ENCODE data around the gene ARHGAP8. TPM values are rescaled to one million over a fixed set of nuclear protein-coding genes. Genes with fewer than 3 reads are reported as not detected.
"Not testable (repeated sequence)": the region's sequence is repeated elsewhere in the genome, so short reads cannot be mapped to it uniquely, and the experiment has no call there.

The ARHGAP8 gene
- total RNA-seq, 3 donors from 2014 or later (not counting 1 experiment from before 2014, with no cell fraction given), result 23.6 to 32.6 (median 26.5) TPM

GRCh38 chr22:44847892-44848291 is 95.5 kb downstream of the ARHGAP8 start:
- no peak overlapping the region for H3K4me3 Mint-ChIP-seq
- ATAC-seq, result no peak

GRCh38 chr22:44848296-44848741 is 95.9 kb downstream of the ARHGAP8 start:
- no peaks in the 10 kb centered on the region for H3K4me1 Mint-ChIP-seq
- 88% methylated on average over 14 of the region's 14 CpGs for WGBS (ENCODE audit: insufficient coverage)
- no peak for ATAC-seq

More at GRCh38 chr22:44847892-44848291, 95.5 kb downstream of the ARHGAP8 start:
- H3K27me3 Mint-ChIP-seq (ENCODE audit: low read depth in 2 of 2), result no peaks in the 10 kb centered on the region
- Histone ChIP-seq H3K36me3 (ENCODE audit: control insufficient read depth, insufficient read depth, low read length) (no peaks in the 10 kb centered on the region), H3K27ac (ENCODE audit: low read length) (no peak overlapping the region), H3K27me3 (ENCODE audit: control insufficient read depth, insufficient read depth, low read length) (no peaks in the 10 kb centered on the region), H3K4me3 (ENCODE audit: low read length) (no peak overlapping the region), H3K9me3 (ENCODE audit: control insufficient read depth, insufficient read depth, low read length) (peaks cover 4% of the 10 kb centered on the region), H3K4me1 (ENCODE audit: control insufficient read depth, insufficient read depth, low read length) (no peaks in the 10 kb centered on the region)
- WGBS (ENCODE audit: insufficient coverage), result 94% methylated on average over 18 of the region's 18 CpGs
- intact Hi-C loops (cut with micrococcal nuclease), result no loop called here
- H3K9me3 Mint-ChIP-seq, result no peaks in the 10 kb centered on the region
- TF ChIP-seq, protein P1, sequence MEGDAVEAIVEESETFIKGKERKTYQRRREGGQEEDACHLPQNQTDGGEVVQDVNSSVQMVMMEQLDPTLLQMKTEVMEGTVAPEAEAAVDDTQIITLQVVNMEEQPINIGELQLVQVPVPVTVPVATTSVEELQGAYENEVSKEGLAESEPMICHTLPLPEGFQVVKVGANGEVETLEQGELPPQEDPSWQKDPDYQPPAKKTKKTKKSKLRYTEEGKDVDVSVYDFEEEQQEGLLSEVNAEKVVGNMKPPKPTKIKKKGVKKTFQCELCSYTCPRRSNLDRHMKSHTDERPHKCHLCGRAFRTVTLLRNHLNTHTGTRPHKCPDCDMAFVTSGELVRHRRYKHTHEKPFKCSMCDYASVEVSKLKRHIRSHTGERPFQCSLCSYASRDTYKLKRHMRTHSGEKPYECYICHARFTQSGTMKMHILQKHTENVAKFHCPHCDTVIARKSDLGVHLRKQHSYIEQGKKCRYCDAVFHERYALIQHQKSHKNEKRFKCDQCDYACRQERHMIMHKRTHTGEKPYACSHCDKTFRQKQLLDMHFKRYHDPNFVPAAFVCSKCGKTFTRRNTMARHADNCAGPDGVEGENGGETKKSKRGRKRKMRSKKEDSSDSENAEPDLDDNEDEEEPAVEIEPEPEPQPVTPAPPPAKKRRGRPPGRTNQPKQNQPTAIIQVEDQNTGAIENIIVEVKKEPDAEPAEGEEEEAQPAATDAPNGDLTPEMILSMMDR (IDR thresholded peaks at IDR 0.05), result no peak
- no peak overlapping the region for H3K27ac Mint-ChIP-seq
- DNase-seq, result no peak
- no peaks in the 10 kb centered on the region for H3K4me1 Mint-ChIP-seq
- H3K36me3 Mint-ChIP-seq, result peaks cover 8% of the 10 kb centered on the region

DNA sequence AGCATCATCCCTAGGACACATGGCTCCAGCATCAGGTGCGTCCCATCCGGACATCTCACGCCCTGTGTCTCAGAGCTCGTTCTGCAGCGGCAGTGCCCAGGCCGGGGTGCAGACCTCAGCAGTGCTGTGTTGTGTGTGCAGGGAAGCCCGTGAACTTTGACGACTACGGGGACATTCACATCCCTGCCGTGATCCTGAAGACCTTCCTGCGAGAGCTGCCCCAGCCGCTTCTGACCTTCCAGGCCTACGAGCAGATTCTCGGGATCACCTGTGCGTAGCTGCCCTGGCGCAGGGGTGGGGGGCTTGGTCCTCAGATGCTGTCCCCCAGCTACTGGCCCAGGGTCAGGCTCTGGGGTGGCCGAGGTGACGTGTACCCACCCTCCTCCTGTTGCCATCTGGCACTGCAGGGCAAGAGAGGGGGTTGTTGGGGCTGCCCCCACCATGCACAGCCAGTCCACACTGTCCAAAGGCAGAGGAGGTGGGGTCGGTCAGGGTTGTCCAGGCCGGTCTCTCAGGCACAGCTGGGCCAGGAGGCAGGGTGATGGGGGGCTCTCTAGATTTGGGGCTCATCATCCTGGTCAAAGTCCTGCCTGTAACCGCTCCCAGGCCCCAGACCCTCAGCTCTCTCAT is 96.5 kb downstream of the ARHGAP8 start:
- no peak overlapping the region for H3K27ac ChIP-seq (ENCODE audit: low read length)
- H3K9me3 Mint-ChIP-seq, result no peaks in the 10 kb centered on the region
- H3K4me1 Mint-ChIP-seq, result no peaks in the 10 kb centered on the region
- 93% methylated on average over 21 of the region's 21 CpGs for WGBS (ENCODE audit: insufficient coverage)
- H3K4me1 ChIP-seq (ENCODE audit: control insufficient read depth, insufficient read depth, low read length), result no peaks in the 10 kb centered on the region
- H3K36me3 ChIP-seq (ENCODE audit: control insufficient read depth, insufficient read depth, low read length), result no peaks in the 10 kb centered on the region
- no peaks in the 10 kb centered on the region for H3K27me3 ChIP-seq (ENCODE audit: control insufficient read depth, insufficient read depth, low read length)
- no peak overlapping the region for H3K4me3 Mint-ChIP-seq
- H3K27me3 Mint-ChIP-seq (ENCODE audit: low read depth in 2 of 2), result no peaks in the 10 kb centered on the region
- TF ChIP-seq, protein P1 (IDR thresholded peaks at IDR 0.05), result no peak
- intact Hi-C loops (cut with micrococcal nuclease), result no loop called here
- peaks cover 4% of the 10 kb centered on the region for H3K9me3 ChIP-seq (ENCODE audit: control insufficient read depth, insufficient read depth, low read length)
- H3K4me3 ChIP-seq (ENCODE audit: low read length), result no peak overlapping the region
- H3K27ac Mint-ChIP-seq, result no peak overlapping the region
- H3K36me3 Mint-ChIP-seq, result peaks cover 8% of the 10 kb centered on the region
- DNase-seq (no peak), ATAC-seq (no peak)

More at GRCh38 chr22:44848296-44848741, 95.9 kb downstream of the ARHGAP8 start:
- Mint-ChIP-seq H3K27ac (no peak overlapping the region), H3K4me3 (no peak overlapping the region), H3K27me3 (ENCODE audit: low read depth in 2 of 2) (no peaks in the 10 kb centered on the region), H3K36me3 (peaks cover 8% of the 10 kb centered on the region), H3K9me3 (no peaks in the 10 kb centered on the region)
- no peaks in the 10 kb centered on the region for H3K4me1 ChIP-seq (ENCODE audit: control insufficient read depth, insufficient read depth, low read length)
- no peak for DNase-seq
- TF ChIP-seq, protein P1 (IDR thresholded peaks at IDR 0.05), result no peak
- H3K36me3 ChIP-seq (ENCODE audit: control insufficient read depth, insufficient read depth, low read length), result no peaks in the 10 kb centered on the region
- H3K9me3 ChIP-seq (ENCODE audit: control insufficient read depth, insufficient read depth, low read length), result peaks cover 4% of the 10 kb centered on the region
- H3K27me3 ChIP-seq (ENCODE audit: control insufficient read depth, insufficient read depth, low read length), result no peaks in the 10 kb centered on the region
- H3K4me3 ChIP-seq (ENCODE audit: low read length), result no peak overlapping the region
- H3K27ac ChIP-seq (ENCODE audit: low read length), result no peak overlapping the region
- intact Hi-C loops (cut with micrococcal nuclease), result no loop called here

DNA sequence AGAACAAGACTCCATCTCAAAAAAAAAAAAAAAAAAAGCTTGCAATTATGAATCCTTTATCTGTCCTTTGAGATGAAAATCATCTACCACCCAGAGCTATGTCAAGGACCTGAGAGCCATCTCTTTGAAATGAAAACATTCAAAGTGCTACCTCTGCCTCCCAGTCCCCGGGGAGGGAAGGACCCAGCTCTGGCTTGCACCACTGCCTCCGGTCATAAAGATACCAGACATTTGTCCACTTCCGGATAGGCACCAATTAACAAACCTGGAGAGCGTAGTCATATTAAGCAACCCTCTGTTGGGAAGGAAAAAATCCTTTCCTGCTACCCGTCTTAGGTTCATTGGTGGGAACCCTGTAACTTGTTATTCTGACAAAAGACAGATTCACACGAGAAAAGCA is 98.6 kb downstream of the ARHGAP8 start:
- no peak overlapping the region for H3K4me3 Mint-ChIP-seq

GRCh38 chr22:44854641-44855040 is 102.3 kb downstream of the ARHGAP8 start:
- ATAC-seq; H3K4me3 Mint-ChIP-seq; H3K27me3 ChIP-seq (ENCODE audit: control insufficient read depth, insufficient read depth, low read length); H3K9me3 Mint-ChIP-seq; H3K27ac ChIP-seq (ENCODE audit: low read length); H3K9me3 ChIP-seq (ENCODE audit: control insufficient read depth, insufficient read depth, low read length); H3K4me1 Mint-ChIP-seq; H3K4me1 ChIP-seq (ENCODE audit: control insufficient read depth, insufficient read depth, low read length); H3K27me3 Mint-ChIP-seq (ENCODE audit: low read depth in 2 of 2); H3K27ac Mint-ChIP-seq; intact Hi-C loops (cut with micrococcal nuclease); DNase-seq; H3K36me3 ChIP-seq (ENCODE audit: control insufficient read depth, insufficient read depth, low read length); H3K36me3 Mint-ChIP-seq; H3K4me3 ChIP-seq (ENCODE audit: low read length): not testable (repeated sequence)
- 94% methylated on average over 8 of the region's 8 CpGs for WGBS (ENCODE audit: insufficient coverage)

More for the DNA sequence above, 98.6 kb downstream of the ARHGAP8 start:
- 95% methylated on average over 5 of the region's 6 CpGs for WGBS (ENCODE audit: insufficient coverage)
- TF ChIP-seq, protein P1 (IDR thresholded peaks at IDR 0.05), result no peak
- no peaks in the 10 kb centered on the region for H3K9me3 ChIP-seq (ENCODE audit: control insufficient read depth, insufficient read depth, low read length)
- H3K4me3 ChIP-seq (ENCODE audit: low read length), result no peak overlapping the region
- intact Hi-C loops (cut with micrococcal nuclease), result no loop called here
- DNase-seq (no peak), ATAC-seq (no peak)
- Mint-ChIP-seq H3K27ac (no peak overlapping the region), H3K4me1 (no peaks in the 10 kb centered on the region), H3K9me3 (no peaks in the 10 kb centered on the region), H3K36me3 (no peaks in the 10 kb centered on the region), H3K27me3 (ENCODE audit: low read depth in 2 of 2) (no peaks in the 10 kb centered on the region)
- no peaks in the 10 kb centered on the region for H3K27me3 ChIP-seq (ENCODE audit: control insufficient read depth, insufficient read depth, low read length)
- H3K27ac ChIP-seq (ENCODE audit: low read length), result no peak overlapping the region
- no peaks in the 10 kb centered on the region for H3K4me1 ChIP-seq (ENCODE audit: control insufficient read depth, insufficient read depth, low read length)
- no peaks in the 10 kb centered on the region for H3K36me3 ChIP-seq (ENCODE audit: control insufficient read depth, insufficient read depth, low read length)

Data from natural killer cell (primary cell).